Lung (tissue), 12 donors: ENCODE measurements around the gene RNF112. TPM values are rescaled to one million over a fixed set of nuclear protein-coding genes. Genes with fewer than 3 reads are reported as not detected.
"Not testable (repeated sequence)": the region's sequence is repeated elsewhere in the genome, so short reads cannot be mapped to it uniquely, and the experiment has no call there.

Experiments
- ATAC-seq: fragments of 200-7000 bp; cut with Tn5 transposase; one replicate; pipeline ENCODE4 v1.9.1; 2020; ENCODE audit warnings: moderate number of reproducible peaks; ENCODE audit not compliant: insufficient read depth, low FRiP score
- DNase-seq, 3 donors: peaks; one replicate each; pipeline ENCODE4 v3.0.0-alpha.2; 2013 to 2017
- H3K27ac ChIP-seq, 2 donors: one replicate each; pipeline ENCODE4 v1.5.1; 2013; ENCODE audit warnings: mild to moderate bottlenecking in 2 of 2, moderate library complexity in 2 of 2, control low read depth in 1 of 2, inconsistent platforms in 1 of 2, low read depth in 1 of 2, low read length in 1 of 2
- H3K27me3 ChIP-seq, 3 donors: one replicate each; pipeline ENCODE4 v1.5.1; 2013; ENCODE audit warnings: low read length in 2 of 3; ENCODE audit not compliant: control insufficient read depth in 3 of 3, insufficient read depth in 3 of 3
- H3K36me3 ChIP-seq, 4 donors: one replicate each; pipeline ENCODE4 v1.5.1; 2013; ENCODE audit warnings: low read length in 4 of 4, mild to moderate bottlenecking in 1 of 4, moderate library complexity in 1 of 4; ENCODE audit not compliant: control insufficient read depth in 4 of 4, insufficient read depth in 4 of 4
- H3K4me1 ChIP-seq, 5 donors: one replicate each; pipeline ENCODE4 v1.5.1; 2013; ENCODE audit warnings: low read length in 5 of 5, mild to moderate bottlenecking in 2 of 5, moderate library complexity in 1 of 5; ENCODE audit not compliant: control insufficient read depth in 5 of 5, insufficient read depth in 5 of 5
- H3K4me3 ChIP-seq: one replicate; pipeline ENCODE4 v1.5.1; 2013; ENCODE audit warnings: mild to moderate bottlenecking, control low read depth, moderate library complexity
- H3K9ac ChIP-seq, 2 donors: one replicate each; pipeline ENCODE4 v1.5.1; 2013; ENCODE audit warnings: low read length in 2 of 2, control low read depth in 1 of 2; ENCODE audit not compliant: insufficient read depth in 1 of 2
- H3K9me3 ChIP-seq, 4 donors: one replicate each; pipeline ENCODE4 v1.5.1; 2013; ENCODE audit warnings: low read length in 3 of 4, mild to moderate bottlenecking in 1 of 4, moderate library complexity in 1 of 4; ENCODE audit not compliant: control insufficient read depth in 4 of 4, insufficient read depth in 3 of 4
- WGBS, 2 donors: extraction: QIAGEN DNeasy Blood & Tissue Kit; methylation state at CpG; one replicate each; pipeline ENCODE4 v1.1.7; 2013; 5-methylcytosine and 5-hydroxymethylcytosine counted together
- polyA plus RNA-seq, 2 donors: library from polyadenylated mRNA; stranded (reverse); fragments of 200-250 nt; gene quantifications; one replicate each; pipeline ENCODE4 v1.2.1, GENCODE V29; 2013
- total RNA-seq, 2 donors: library from RNA; depleted of rRNA in 1 of 2; stranded (reverse); fragments of >200 nt in 1 of 2; gene quantifications; one replicate each; pipeline ENCODE4 v1.2.1, GENCODE V29; 2014 to 2021
- TF ChIP-seq, protein P1 (sequence below): IDR thresholded peaks from 2 replicates; pipeline ENCODE4 v1.5.1; 2012; ENCODE audit warnings: mild to moderate bottlenecking; ENCODE audit errors: control extremely low read depth, extremely low read depth
- donor health status: control.
- donor health status: control.
- donor health status: Bipolar disorder and iron deficiency.
- donor health status: healthy.
- donor health status: DM: yes; HTN: yes; CAD: no.

RNF112 gene
- total and polyA plus RNA-seq, 4 donors: 2.4 to 6.9 (median 3.3) TPM

DNA sequence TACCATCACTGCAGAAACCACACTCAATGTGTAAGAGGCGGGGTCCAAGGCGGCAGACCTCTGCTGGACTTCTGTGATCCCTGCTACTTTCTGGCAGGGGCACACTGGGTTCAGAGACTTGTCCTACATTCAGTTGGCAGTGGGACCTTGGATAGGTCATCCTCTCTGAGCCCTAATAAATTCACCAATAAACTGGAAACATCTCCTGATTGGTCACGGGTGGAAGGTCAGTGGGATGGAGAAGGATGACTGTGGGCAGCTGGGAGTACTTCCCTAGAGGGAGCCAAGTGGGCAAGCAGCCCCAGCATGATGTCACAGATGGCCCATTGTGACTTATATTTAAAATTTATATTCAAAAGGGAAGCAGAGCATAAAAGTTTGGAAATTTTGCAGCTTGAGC, 49.7 kb downstream of the RNF112 start:
- H3K27ac ChIP-seq: no peak overlapping the region
- 80 to 86% methylated on average over 3 of the region's 3 CpGs for WGBS, 2 donors
- DNase-seq: no peak

DNA sequence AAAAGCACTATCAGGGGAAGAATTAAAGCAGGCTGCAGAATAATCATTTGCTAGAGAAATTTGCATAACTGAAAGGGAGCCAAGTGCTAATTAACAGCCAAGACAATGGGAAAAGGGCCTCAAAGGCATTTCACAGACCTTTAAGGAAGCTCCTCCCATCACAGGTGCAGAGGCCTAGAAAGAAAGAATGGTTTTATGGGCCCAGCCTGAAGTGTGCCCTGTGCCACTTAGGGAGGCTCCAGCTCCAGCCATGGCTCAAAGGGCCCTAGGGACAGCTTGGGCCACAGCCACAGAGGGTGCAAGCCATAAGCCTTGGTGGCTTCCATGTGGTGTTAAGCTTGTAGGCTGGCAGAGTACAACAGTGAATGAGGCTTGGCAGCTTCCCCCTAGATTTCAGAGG, 50.1 kb downstream of the RNF112 start:
- TF ChIP-seq, protein P1, sequence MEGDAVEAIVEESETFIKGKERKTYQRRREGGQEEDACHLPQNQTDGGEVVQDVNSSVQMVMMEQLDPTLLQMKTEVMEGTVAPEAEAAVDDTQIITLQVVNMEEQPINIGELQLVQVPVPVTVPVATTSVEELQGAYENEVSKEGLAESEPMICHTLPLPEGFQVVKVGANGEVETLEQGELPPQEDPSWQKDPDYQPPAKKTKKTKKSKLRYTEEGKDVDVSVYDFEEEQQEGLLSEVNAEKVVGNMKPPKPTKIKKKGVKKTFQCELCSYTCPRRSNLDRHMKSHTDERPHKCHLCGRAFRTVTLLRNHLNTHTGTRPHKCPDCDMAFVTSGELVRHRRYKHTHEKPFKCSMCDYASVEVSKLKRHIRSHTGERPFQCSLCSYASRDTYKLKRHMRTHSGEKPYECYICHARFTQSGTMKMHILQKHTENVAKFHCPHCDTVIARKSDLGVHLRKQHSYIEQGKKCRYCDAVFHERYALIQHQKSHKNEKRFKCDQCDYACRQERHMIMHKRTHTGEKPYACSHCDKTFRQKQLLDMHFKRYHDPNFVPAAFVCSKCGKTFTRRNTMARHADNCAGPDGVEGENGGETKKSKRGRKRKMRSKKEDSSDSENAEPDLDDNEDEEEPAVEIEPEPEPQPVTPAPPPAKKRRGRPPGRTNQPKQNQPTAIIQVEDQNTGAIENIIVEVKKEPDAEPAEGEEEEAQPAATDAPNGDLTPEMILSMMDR: no peak
- no peak overlapping the region for H3K9ac ChIP-seq
- no peaks in the 10 kb centered on the region for H3K36me3 ChIP-seq
- H3K4me3 ChIP-seq: no peak overlapping the region
- DNase-seq: no peak
- peaks cover 0 to 22% (median 5%) of the 10 kb centered on the region in 5 donors for H3K4me1 ChIP-seq
- no peaks in the 10 kb centered on the region for H3K9me3 ChIP-seq
- no peaks in the 10 kb centered on the region for H3K27me3 ChIP-seq
- no peak for ATAC-seq
- no peak overlapping the region for H3K27ac ChIP-seq

More for the DNA sequence above, 49.7 kb downstream of the RNF112 start:
- H3K9me3 ChIP-seq: no peaks in the 10 kb centered on the region
- H3K27me3 ChIP-seq: no peaks in the 10 kb centered on the region
- no peaks in the 10 kb centered on the region for H3K36me3 ChIP-seq
- no peak overlapping the region for H3K9ac ChIP-seq
- no peak for ATAC-seq
- H3K4me3 ChIP-seq: no peak overlapping the region
- H3K4me1 ChIP-seq: peaks cover 0 to 23% (median 5%) of the 10 kb centered on the region in 5 donors
- TF ChIP-seq, protein P1: no peak

DNA sequence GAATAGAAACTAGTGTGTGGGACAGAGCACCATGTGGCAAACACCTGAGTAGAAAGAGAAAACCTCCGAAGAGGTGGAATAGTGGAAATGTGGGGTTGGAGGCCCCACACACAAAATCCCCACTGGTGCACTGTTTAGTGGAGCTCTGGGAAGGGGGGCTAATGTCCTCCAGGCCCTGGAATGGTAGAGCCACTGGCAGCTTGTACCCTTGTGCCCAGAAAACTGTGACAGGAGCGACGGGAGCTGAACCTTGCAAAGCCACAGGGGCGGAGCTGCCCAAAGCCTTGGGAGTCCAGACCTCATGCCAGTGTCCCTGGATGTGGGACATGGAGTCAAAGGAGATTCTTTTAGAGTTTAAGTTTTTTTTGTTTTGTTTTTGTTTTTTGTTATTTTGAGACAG, 50.6 kb downstream of the RNF112 start:
- Histone ChIP-seq H3K36me3 (no peaks in the 10 kb centered on the region), H3K27me3 (no peaks in the 10 kb centered on the region), H3K4me3 (no peak overlapping the region), H3K9ac (no peak overlapping the region), H3K27ac (peak overlapping the region in 1 of 2 donors; percentile 18), H3K4me1 (peaks cover 0 to 16% (median 5%) of the 10 kb centered on the region in 5 donors), H3K9me3 (no peaks in the 10 kb centered on the region)
- DNase-seq: no peak
- no peak for ATAC-seq
- TF ChIP-seq, protein P1: no peak
- 95 to 97% methylated on average over 4 of the region's 4 CpGs for WGBS, 2 donors

DNA sequence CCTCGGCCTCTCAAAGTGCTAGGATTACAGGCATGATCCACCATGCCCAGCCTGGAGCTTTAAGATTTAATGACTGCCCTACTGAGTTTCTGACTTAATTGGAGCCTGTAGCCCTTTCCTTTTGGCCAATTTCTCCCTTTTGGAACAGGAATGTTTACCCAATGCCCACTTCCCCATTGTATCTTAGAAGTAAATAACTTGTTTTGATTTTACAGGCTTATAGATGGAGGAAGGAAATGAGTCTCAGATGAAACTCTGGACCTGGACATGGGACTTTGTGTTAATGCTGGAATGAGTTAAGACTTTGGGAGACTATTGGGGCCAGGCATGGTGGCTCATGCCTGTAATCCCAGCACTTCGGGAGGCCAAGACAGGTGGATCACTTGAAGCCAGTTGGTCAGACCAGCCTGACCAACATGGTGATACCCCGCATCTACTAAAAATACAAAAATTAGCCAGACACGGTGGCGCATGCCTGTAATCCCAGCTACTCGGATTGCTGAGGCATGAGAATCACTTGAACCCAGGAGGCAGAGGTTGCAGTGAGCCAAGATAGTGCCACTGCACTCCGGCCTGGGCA, 51.5 kb downstream of the RNF112 start:
- WGBS, 2 donors: 89 to 92% methylated on average over 7 of the region's 7 CpGs

More for the DNA sequence above, 51.5 kb downstream of the RNF112 start:
- not testable (repeated sequence) for H3K36me3 ChIP-seq, H3K27me3 ChIP-seq, H3K9me3 ChIP-seq, H3K4me3 ChIP-seq, H3K27ac ChIP-seq, ATAC-seq, H3K9ac ChIP-seq, DNase-seq
- H3K4me1 ChIP-seq: peaks cover 0 to 11% (median 0%) of the 10 kb centered on the region in 5 donors
